HG03565 (cell line): ENCODE results near the gene GCHFR.

Experiments
- ATAC-seq: cut with Tn5 transposase; IDR thresholded peaks from one replicate; pipeline ENCODE4 v1.9.1; 2021; ENCODE audit warnings: mild to moderate bottlenecking, moderate library complexity; ENCODE audit not compliant: unreplicated experiment

Gene GCHFR

DNA sequence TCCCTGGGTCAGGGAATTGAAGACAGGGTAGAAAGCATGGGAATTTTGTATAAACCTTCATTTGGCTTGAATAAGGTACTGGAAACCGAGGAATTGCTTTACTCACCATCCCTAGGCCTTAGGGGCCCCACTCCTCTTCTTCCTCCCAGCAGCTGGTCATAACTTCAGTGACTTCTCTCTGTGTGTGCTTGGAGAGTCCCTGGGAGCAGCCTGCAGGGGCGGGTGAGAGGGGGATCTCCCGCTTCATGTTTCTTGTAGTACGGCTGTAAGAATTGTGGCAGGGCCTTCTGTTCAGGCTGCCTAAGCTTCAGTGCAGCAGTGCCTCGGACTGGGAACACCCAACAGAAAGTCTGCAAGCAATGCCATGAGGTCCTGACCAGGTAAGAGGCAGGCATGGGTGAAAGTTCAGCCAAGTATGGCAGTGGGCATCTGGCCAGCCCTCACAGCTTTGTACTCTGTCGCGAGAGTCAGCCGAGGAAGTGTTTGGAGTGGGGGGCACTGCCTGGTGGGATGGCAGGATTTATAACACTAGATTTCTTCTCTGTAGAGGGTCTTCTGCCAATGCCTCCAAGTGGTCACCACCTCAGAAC is 45.1 kb downstream of the GCHFR start:
- no peak for ATAC-seq

GRCh38 chr15:40812721-40813425 is 49.0 kb downstream of the GCHFR start:
- ATAC-seq: no peak

DNA sequence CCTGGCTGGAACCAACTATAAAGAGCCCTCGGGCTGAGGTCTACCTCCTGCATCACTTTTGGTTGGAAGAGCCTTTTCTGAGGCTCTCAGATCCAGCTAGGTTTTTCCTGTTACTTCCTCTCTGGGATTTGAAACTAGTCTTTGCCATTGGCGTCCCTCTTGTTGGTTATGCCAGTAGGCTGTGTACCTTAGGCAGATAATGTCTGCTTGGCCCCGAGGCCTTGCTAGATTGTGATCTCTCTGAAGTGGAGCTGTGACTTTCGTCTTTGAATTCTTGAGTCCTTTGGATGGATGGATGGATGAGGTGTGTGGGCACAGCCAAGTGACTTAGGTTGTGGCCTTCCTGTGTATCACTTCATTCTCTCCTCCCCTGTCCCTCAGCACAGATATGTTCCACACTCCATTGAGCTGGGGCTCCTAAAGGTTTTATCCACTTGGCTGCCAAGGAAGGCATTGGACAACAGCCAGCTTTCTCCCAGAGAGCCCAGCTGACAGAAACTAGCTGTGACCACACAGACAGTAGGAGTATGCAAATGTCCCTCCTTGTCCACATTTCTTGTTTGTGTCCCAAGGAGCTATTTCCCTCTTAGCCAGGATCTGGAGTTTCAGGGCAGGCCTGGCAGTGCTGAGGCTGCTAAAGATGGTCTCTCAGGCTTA is 51.3 kb downstream of the GCHFR start:
- ATAC-seq: no peak
